PFSK-1 (cell line): ENCODE results near the gene ZNF680.

ENCODE experiments used
- FOXP2 ChIP-seq: optimal IDR thresholded peaks from 2 replicates; pipeline ENCODE3; 2011; ENCODE audit warnings: borderline replicate concordance, control low read depth, inconsistent platforms; ENCODE audit not compliant: insufficient read depth; ENCODE audit errors: extremely low read length, extremely low read depth
- POLR2AphosphoS5 ChIP-seq: IDR thresholded peaks from 2 replicates; pipeline ENCODE4 v1.6.1; 2012; ENCODE audit warnings: low read depth, mild to moderate bottlenecking, control low read depth, low read length, moderate library complexity
- SIN3A ChIP-seq: IDR thresholded peaks from 2 replicates; pipeline ENCODE4 v1.6.1; 2012; ENCODE audit warnings: mild to moderate bottlenecking, low read length, moderate library complexity, borderline replicate concordance; ENCODE audit not compliant: insufficient read depth

GRCh38 chr7:64557601-64558322 lies 5.1 kb downstream of the ZNF680 start:
- no peak for TF ChIP-seq POLR2AphosphoS5
- TF ChIP-seq FOXP2, result no peak
- no peak for TF ChIP-seq SIN3A
